Keratinocyte (primary cell): ENCODE data around the gene C22orf15. TPM values are rescaled to one million over a fixed set of nuclear protein-coding genes. Genes with fewer than 3 reads are reported as not detected.
A peak's percentile ranks its signal among the peaks of the same experiment; 100 is the strongest.

Experiments used
- DNase-seq: peaks from one replicate; pipeline ENCODE4 v3.0.0-alpha.2; 2011; ENCODE audit warnings: low read depth, missing footprints, low spot score
- FAIRE-seq: peaks from 2 replicates; lab custom pipeline; 2011; peaks lifted over from hg19 to GRCh38; lab: Jason Lieb, UNC
- H2AFZ ChIP-seq: 2 replicates; pipeline ENCODE4 v1.6.0; 2012; ENCODE audit warnings: low read length, control low read depth, inconsistent platforms; ENCODE audit not compliant: control insufficient read depth
- H3K27ac ChIP-seq: 2 replicates; pipeline ENCODE4 v1.5.1; 2011; ENCODE audit warnings: low read length; ENCODE audit not compliant: control insufficient read depth, insufficient read depth
- H3K27me3 ChIP-seq: 3 replicates; pipeline ENCODE4 v1.6.0; 2011; ENCODE audit warnings: low read length; ENCODE audit not compliant: control insufficient read depth, insufficient read depth; ENCODE audit errors: extremely low read depth
- H3K36me3 ChIP-seq, 2 experiments: 2 replicates in 1 of 2; 3 replicates in 1 of 2; pipeline ENCODE4 v1.5.1; 2011; ENCODE audit warnings: low read length in 2 of 2, mild to moderate bottlenecking in 1 of 2; ENCODE audit not compliant: control insufficient read depth in 2 of 2, insufficient read depth in 2 of 2; ENCODE audit errors: extremely low read depth in 1 of 2
- H3K4me1 ChIP-seq: 3 replicates; pipeline ENCODE4 v1.5.1; 2011; ENCODE audit warnings: low read length; ENCODE audit not compliant: control insufficient read depth, insufficient read depth; ENCODE audit errors: extremely low read depth
- H3K4me2 ChIP-seq: 3 replicates; pipeline ENCODE4 v1.6.0; 2011; ENCODE audit warnings: low read depth, low read length; ENCODE audit not compliant: control insufficient read depth, insufficient read depth; ENCODE audit errors: extremely low read depth
- H3K4me3 ChIP-seq, 3 experiments: fragments of 200-600 bp in 1 of 3; sonication (generic) in 1 of 3; 2 replicates in 2 of 3; 3 replicates in 1 of 3; pipeline ENCODE4 v1.5.1; 2011 to 2016; ENCODE audit warnings: low read length in 3 of 3, mild to moderate bottlenecking in 3 of 3, control low read depth in 2 of 3, inconsistent platforms in 1 of 3, low read depth in 1 of 3, mixed read lengths in 1 of 3, mixed run types in 1 of 3, moderate library complexity in 1 of 3; ENCODE audit not compliant: control insufficient read depth in 2 of 3, insufficient read depth in 2 of 3; ENCODE audit errors: extremely low read depth in 1 of 3
- H3K79me2 ChIP-seq: 2 replicates; pipeline ENCODE4 v1.6.0; 2012; ENCODE audit warnings: low read length; ENCODE audit not compliant: control insufficient read depth, insufficient read depth
- H3K9ac ChIP-seq: 3 replicates; pipeline ENCODE4 v1.6.0; 2011; ENCODE audit warnings: low read length; ENCODE audit not compliant: control insufficient read depth, insufficient read depth; ENCODE audit errors: extremely low read depth
- H3K9me1 ChIP-seq: 3 replicates; pipeline ENCODE4 v1.6.0; 2011; ENCODE audit warnings: low read length; ENCODE audit not compliant: control insufficient read depth, insufficient read depth; ENCODE audit errors: extremely low read depth
- H3K9me3 ChIP-seq: 2 replicates; pipeline ENCODE4 v1.5.1; 2012; ENCODE audit warnings: low read depth, low read length; ENCODE audit not compliant: control insufficient read depth
- H4K20me1 ChIP-seq: 3 replicates; pipeline ENCODE4 v1.6.0; 2011; ENCODE audit warnings: low read length; ENCODE audit not compliant: control insufficient read depth, insufficient read depth; ENCODE audit errors: extremely low read depth
- CTCF ChIP-seq, 3 experiments: IDR thresholded peaks in 1 of 3; conservative IDR thresholded peaks in 1 of 3; optimal IDR thresholded peaks in 1 of 3; 2 replicates in 2 of 3; 3 replicates in 1 of 3; pipeline versions ENCODE3 to v1.5.1; 2011; ENCODE audit warnings: low read length in 3 of 3, mild to moderate bottlenecking in 3 of 3, moderate library complexity in 2 of 3, control low read depth in 1 of 3, inconsistent platforms in 1 of 3; ENCODE audit not compliant: insufficient read depth in 2 of 3; ENCODE audit errors: extremely low read depth in 1 of 3
- EZH2 ChIP-seq: IDR thresholded peaks from one replicate; pipeline ENCODE4 v1.6.1; 2012; ENCODE audit warnings: inconsistent platforms, mild to moderate bottlenecking, low read length, moderate library complexity
- dilution Hi-C: fragments of 300-500 bp; cut with MboI; formaldehyde crosslinking; loops from one replicate; pipeline ENCODE4 v1.7.0; 2020; ENCODE audit warnings: low sequenced_read_pairs; ENCODE audit not compliant: extremely low pct_ligation_motif_present
- polyA plus RNA-seq, 5 experiments: library from polyadenylated mRNA; depleted of rRNA in 3 of 5; stranded (reverse) in 3 of 5; stranded (forward) in 1 of 5; unstranded in 1 of 5; fragments of >200 nt; gene quantifications; 1 replicate in 1 of 5; 2 replicates in 3 of 5; 3 replicates in 1 of 5; pipeline versions ENCODE4 v1.2.1 to v1.2.3, GENCODE V29; 2011 to 2012; ENCODE audit warnings: missing spikeins in 2 of 5, low read depth in 1 of 5, low replicate concordance in 1 of 5

C22orf15 gene
- polyA plus RNA-seq, 1 donor (not counting 4 experiments of a cell fraction or from before 2014, with no cell fraction given), result not detected

- Histone ChIP-seq H3K27me3 (no peaks in the 10 kb centered on the region), H2AFZ (no peak overlapping the region), H3K36me3 (peaks cover 11 to 17% of the 10 kb centered on the region in 2 experiments), H4K20me1 (no peaks in the 10 kb centered on the region), H3K9me1 (no peaks in the 10 kb centered on the region), H3K79me2 (peaks cover 3% of the 10 kb centered on the region), H3K4me3 (no peak overlapping the region), H3K27ac (no peak overlapping the region), H3K4me2 (no peak overlapping the region), H3K4me1 (peaks cover 9% of the 10 kb centered on the region), H3K9me3 (no peaks in the 10 kb centered on the region), H3K9ac (no peak overlapping the region)
- TF ChIP-seq CTCF (optimal IDR thresholded peaks at IDR 0.05 in 1 of 3, IDR thresholded peaks at IDR 0.05 in 1 of 3, conservative IDR thresholded peaks at IDR 0.05 in 1 of 3; ENCODE audit: extremely low read depth in 1 of 3, insufficient read depth in 2 of 3, low read length in 3 of 3), result no peak
- TF ChIP-seq EZH2, result no peak
- FAIRE-seq (no peak), DNase-seq (no peak)
- dilution Hi-C loops, result no loop called here
Observed at GRCh38 chr22:23745791-23746190, 17.0 kb upstream of the C22orf15 start.

DNA sequence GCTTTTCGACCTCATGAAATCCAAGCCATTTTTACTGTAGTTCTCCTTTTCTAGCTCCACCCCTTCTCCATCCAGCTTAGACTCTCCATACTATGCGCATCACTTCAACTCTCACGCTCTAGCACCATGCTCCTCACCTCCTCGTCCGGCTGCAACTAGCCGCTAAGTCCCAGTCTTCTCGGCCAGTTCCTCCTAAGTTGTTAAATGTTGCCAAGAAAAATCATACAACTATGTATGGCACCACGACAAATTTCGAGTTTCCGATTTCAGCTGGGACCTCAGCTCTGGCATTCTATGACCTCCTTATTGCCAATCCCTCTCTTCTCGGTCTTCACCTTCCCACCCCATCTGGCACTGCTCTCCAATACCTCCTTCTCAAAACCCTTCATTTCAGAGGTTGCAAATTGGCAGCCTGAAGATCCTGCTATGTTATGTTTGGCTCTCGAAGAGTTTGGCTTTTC is 12.9 kb upstream of the C22orf15 start:
- H3K4me1 ChIP-seq, result peaks cover 11% of the 10 kb centered on the region
- peak overlapping the region; percentile 62 to 83 (median 77) for H3K4me3 ChIP-seq
- H3K27ac ChIP-seq, result no peak overlapping the region
- no peak overlapping the region for H3K9ac ChIP-seq
- no peaks in the 10 kb centered on the region for H4K20me1 ChIP-seq
- peaks cover 3% of the 10 kb centered on the region for H3K79me2 ChIP-seq
- TF ChIP-seq CTCF (optimal IDR thresholded peaks at IDR 0.05 in 1 of 3, IDR thresholded peaks at IDR 0.05 in 1 of 3, conservative IDR thresholded peaks at IDR 0.05 in 1 of 3; ENCODE audit: extremely low read depth in 1 of 3, insufficient read depth in 2 of 3, low read length in 3 of 3), result no peak
- no peak for TF ChIP-seq EZH2
- DNase-seq (no peak), FAIRE-seq (peak; percentile 44)
- no peaks in the 10 kb centered on the region for H3K9me3 ChIP-seq
- no peaks in the 10 kb centered on the region for H3K27me3 ChIP-seq
- peaks cover 0 to under 1% of the 10 kb centered on the region in 2 experiments for H3K36me3 ChIP-seq
- H3K9me1 ChIP-seq, result no peaks in the 10 kb centered on the region
- H3K4me2 ChIP-seq, result peak overlapping the region; percentile 88
- H2AFZ ChIP-seq, result peak overlapping the region; percentile 77
- dilution Hi-C loops, result no loop called here
